ENCODE data around the gene ZNF683.
"Not testable (repeated sequence)": the region's sequence is repeated elsewhere in the genome, so short reads cannot be mapped to it uniquely, and the experiment has no call there.

ZNF683 gene

GRCh38 chr1:26387447-26387846 lies 14.9 kb upstream of the ZNF683 start:
- no peak for DNase-seq (ENCODE audit: low read depth)
- TF ChIP-seq, protein P1, sequence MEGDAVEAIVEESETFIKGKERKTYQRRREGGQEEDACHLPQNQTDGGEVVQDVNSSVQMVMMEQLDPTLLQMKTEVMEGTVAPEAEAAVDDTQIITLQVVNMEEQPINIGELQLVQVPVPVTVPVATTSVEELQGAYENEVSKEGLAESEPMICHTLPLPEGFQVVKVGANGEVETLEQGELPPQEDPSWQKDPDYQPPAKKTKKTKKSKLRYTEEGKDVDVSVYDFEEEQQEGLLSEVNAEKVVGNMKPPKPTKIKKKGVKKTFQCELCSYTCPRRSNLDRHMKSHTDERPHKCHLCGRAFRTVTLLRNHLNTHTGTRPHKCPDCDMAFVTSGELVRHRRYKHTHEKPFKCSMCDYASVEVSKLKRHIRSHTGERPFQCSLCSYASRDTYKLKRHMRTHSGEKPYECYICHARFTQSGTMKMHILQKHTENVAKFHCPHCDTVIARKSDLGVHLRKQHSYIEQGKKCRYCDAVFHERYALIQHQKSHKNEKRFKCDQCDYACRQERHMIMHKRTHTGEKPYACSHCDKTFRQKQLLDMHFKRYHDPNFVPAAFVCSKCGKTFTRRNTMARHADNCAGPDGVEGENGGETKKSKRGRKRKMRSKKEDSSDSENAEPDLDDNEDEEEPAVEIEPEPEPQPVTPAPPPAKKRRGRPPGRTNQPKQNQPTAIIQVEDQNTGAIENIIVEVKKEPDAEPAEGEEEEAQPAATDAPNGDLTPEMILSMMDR (IDR thresholded peaks at IDR 0.05; ENCODE audit: control insufficient read depth, insufficient read depth, low read depth, low read length, missing control alignments), result no peak
- no peak overlapping the region for H3K4me3 ChIP-seq (ENCODE audit: control insufficient read depth, low read depth, low read length)

DNA sequence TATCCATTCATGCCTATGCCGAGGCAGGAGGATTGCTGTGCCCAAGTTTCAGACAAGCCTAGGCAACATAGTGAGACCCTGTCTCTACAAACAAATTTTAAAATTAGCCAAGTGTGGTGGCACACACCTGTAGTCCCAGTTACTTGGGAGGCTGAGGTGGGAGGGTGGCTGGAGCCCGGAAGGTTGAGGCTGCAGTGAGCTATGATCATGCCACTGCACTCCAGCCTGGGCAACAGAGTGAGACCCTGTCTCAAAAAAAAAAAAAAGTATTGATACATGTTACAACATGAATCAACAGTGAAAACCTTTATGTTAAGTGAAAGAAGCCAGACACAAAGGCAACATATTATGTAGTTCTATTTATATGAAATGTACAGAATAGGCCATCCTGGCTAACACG lies 12.5 kb upstream of the ZNF683 start:
- not testable (repeated sequence) for DNase-seq (ENCODE audit: low read depth); H3K4me3 ChIP-seq (ENCODE audit: control insufficient read depth, low read depth, low read length)

- TF ChIP-seq, protein P1 (IDR thresholded peaks at IDR 0.05; ENCODE audit: control insufficient read depth, insufficient read depth, low read depth, low read length, missing control alignments), result no peak
- no peak overlapping the region for H3K4me3 ChIP-seq (ENCODE audit: control insufficient read depth, low read depth, low read length)
- no peak for DNase-seq (ENCODE audit: low read depth)
Measured at GRCh38 chr1:26384076-26384475, 11.5 kb upstream of the ZNF683 start.

GRCh38 chr1:26378879-26379251 lies 6.3 kb upstream of the ZNF683 start:
- no peak overlapping the region for H3K4me3 ChIP-seq (ENCODE audit: control insufficient read depth, low read depth, low read length)
- TF ChIP-seq, protein P1 (IDR thresholded peaks at IDR 0.05; ENCODE audit: control insufficient read depth, insufficient read depth, low read depth, low read length, missing control alignments), result no peak
- DNase-seq (ENCODE audit: low read depth), result no peak

DNA sequence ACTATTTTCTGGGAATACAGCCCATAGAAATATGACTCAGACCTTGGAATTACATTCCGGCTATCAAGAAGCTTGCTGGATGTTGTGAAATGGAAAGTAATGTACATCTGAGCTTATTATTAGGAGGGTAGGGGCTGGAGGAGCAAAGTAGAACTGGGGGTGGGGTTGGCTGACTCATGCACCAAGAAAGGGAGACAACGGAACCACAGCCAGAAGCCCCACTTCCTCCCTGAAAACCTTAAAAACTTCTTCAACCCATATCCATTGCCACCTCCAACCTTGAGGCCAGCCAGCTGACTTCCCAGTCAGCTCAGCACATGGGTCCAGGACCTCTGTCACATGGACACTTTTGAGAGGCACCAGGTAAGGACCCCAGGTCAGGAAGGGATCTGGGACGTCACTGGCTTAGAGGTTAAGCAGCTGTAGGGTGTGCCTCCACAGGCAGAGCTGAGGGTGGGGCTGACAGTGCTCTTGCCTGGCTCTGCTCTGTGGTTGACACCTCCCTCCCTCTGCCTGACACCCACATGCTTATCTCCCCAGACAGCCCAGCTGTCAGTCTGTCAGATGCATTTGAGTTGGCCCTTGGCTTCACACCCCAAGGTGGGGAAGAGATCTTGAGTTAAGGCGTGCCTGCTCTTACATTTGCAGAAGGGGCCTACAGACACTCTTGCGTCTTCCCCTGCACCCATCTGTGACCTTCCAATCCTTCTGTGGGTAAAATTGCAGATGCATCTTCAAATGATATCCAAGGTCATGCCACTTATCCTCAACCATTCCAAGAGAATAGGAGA lies 5.7 kb upstream of the ZNF683 start:
- peak; percentile 88 for DNase-seq (ENCODE audit: low read depth)
- H3K4me3 ChIP-seq (ENCODE audit: control insufficient read depth, low read depth, low read length), result no peak overlapping the region
- TF ChIP-seq, protein P1 (IDR thresholded peaks at IDR 0.05; ENCODE audit: control insufficient read depth, insufficient read depth, low read depth, low read length, missing control alignments), result no peak

GRCh38 chr1:26376050-26376449 lies 3.5 kb upstream of the ZNF683 start:
- H3K4me3 ChIP-seq (ENCODE audit: control insufficient read depth, low read depth, low read length), result no peak overlapping the region
- DNase-seq (ENCODE audit: low read depth), result no peak
- TF ChIP-seq, protein P1 (IDR thresholded peaks at IDR 0.05; ENCODE audit: control insufficient read depth, insufficient read depth, low read depth, low read length, missing control alignments), result no peak

- no peak overlapping the region for H3K4me3 ChIP-seq (ENCODE audit: control insufficient read depth, low read depth, low read length)
Measured at GRCh38 chr1:26375081-26375480, 2.5 kb upstream of the ZNF683 start.

GRCh38 chr1:26374361-26374760 lies 1.8 kb upstream of the ZNF683 start:
- DNase-seq (ENCODE audit: low read depth); H3K4me3 ChIP-seq (ENCODE audit: control insufficient read depth, low read depth, low read length): not testable (repeated sequence)

More at GRCh38 chr1:26375081-26375480, 2.5 kb upstream of the ZNF683 start:
- DNase-seq (ENCODE audit: low read depth), result no peak
- TF ChIP-seq, protein P1 (IDR thresholded peaks at IDR 0.05; ENCODE audit: control insufficient read depth, insufficient read depth, low read depth, low read length, missing control alignments), result no peak

Data from AG09309 (cell line).